Muscle layer of duodenum (tissue), 2 donors: Measurements from ENCODE around the gene NTMT1.

Experiments
- H3K27ac ChIP-seq: one replicate; pipeline ENCODE4 v1.7.0; 2013; ENCODE audit warnings: mild to moderate bottlenecking, low read length
- H3K27me3 ChIP-seq: one replicate; pipeline ENCODE4 v1.7.0; 2013; ENCODE audit warnings: low read depth, mild to moderate bottlenecking, control low read depth, low read length
- H3K36me3 ChIP-seq, 2 donors: one replicate each; pipeline ENCODE4 v1.7.0; 2013; ENCODE audit warnings: low read length in 2 of 2, control low read depth in 1 of 2, mild to moderate bottlenecking in 1 of 2; ENCODE audit not compliant: insufficient read depth in 2 of 2, control insufficient read depth in 1 of 2
- H3K4me1 ChIP-seq, 2 donors: one replicate each; pipeline ENCODE4 v1.7.0; 2013; ENCODE audit warnings: low read length in 2 of 2, mild to moderate bottlenecking in 2 of 2, control low read depth in 1 of 2, moderate library complexity in 1 of 2; ENCODE audit not compliant: insufficient read depth in 2 of 2, control insufficient read depth in 1 of 2
- H3K4me3 ChIP-seq, 2 donors: one replicate each; pipeline ENCODE4 v1.7.0; 2013; ENCODE audit warnings: low read length in 2 of 2, low read depth in 1 of 2, mild to moderate bottlenecking in 1 of 2
- H3K9me3 ChIP-seq, 2 donors: one replicate each; pipeline ENCODE4 v1.7.0; 2013; ENCODE audit warnings: low read length in 2 of 2, control low read depth in 1 of 2, mild to moderate bottlenecking in 1 of 2; ENCODE audit not compliant: control insufficient read depth in 1 of 2
- donor health status: healthy.

The NTMT1 gene

GRCh38 chr9:129640871-129641749 is 15.1 kb downstream of the NTMT1 start:
- H3K4me3 ChIP-seq: peak overlapping the region; percentile 81 to 95
- peaks cover 11 to 28% of the 10 kb centered on the region in 2 donors for H3K36me3 ChIP-seq
- H3K9me3 ChIP-seq: no peaks in the 10 kb centered on the region
- peaks cover 11 to 22% of the 10 kb centered on the region in 2 donors for H3K4me1 ChIP-seq
- peak overlapping the region; percentile 16 for H3K27ac ChIP-seq
- H3K27me3 ChIP-seq: no peaks in the 10 kb centered on the region

GRCh38 chr9:129641750-129642585 is 16.0 kb downstream of the NTMT1 start, which contains the start of gene ASB6:
Gene ASB6, minus strand, starts transcription at chr9:129642151. Its CDS starts 152 bp downstream, at chr9:129641999.
- Histone ChIP-seq H3K9me3 (no peaks in the 10 kb centered on the region), H3K36me3 (peaks cover 11 to 24% of the 10 kb centered on the region in 2 donors), H3K4me3 (peak within 1 kb of the TSS; percentile 81 to 95), H3K4me1 (peaks cover 11 to 22% of the 10 kb centered on the region in 2 donors), H3K27ac (peak within 1 kb of the TSS; percentile 45), H3K27me3 (no peaks in the 10 kb centered on the region)

DNA sequence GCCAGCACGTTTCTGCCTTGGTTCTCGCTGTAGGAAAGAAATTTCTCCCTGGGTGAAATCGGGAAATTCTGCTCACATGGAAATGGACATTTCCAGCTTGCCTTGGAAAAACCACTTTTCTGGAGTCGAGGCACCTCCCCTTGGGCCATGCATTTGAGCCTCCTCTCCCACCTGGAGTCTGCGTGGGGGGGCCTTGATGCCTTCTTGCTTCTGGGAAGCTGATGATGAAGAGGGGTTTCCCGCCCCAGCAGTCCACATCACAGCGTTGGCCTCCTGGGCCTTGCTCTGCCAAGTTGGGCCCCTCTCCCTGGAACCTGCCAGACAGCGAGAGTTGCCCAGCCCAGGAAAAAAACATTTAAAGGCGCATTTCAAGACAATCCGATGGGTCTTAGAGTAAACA is 17.7 kb downstream of the NTMT1 start:
- Histone ChIP-seq H3K27me3 (no peaks in the 10 kb centered on the region), H3K36me3 (peaks cover 0 to 6% of the 10 kb centered on the region in 2 donors), H3K4me1 (peaks cover 11 to 22% of the 10 kb centered on the region in 2 donors), H3K27ac (no peak overlapping the region), H3K9me3 (no peaks in the 10 kb centered on the region), H3K4me3 (no peak overlapping the region)

- H3K4me1 ChIP-seq: peaks cover 11 to 22% of the 10 kb centered on the region in 2 donors
- no peaks in the 10 kb centered on the region for H3K9me3 ChIP-seq
- H3K4me3 ChIP-seq: no peak overlapping the region
- no peaks in the 10 kb centered on the region for H3K27me3 ChIP-seq
- no peak overlapping the region for H3K27ac ChIP-seq
- no peaks in the 10 kb centered on the region for H3K36me3 ChIP-seq
Measured at GRCh38 chr9:129644365-129644764, 18.4 kb downstream of the NTMT1 start.

DNA sequence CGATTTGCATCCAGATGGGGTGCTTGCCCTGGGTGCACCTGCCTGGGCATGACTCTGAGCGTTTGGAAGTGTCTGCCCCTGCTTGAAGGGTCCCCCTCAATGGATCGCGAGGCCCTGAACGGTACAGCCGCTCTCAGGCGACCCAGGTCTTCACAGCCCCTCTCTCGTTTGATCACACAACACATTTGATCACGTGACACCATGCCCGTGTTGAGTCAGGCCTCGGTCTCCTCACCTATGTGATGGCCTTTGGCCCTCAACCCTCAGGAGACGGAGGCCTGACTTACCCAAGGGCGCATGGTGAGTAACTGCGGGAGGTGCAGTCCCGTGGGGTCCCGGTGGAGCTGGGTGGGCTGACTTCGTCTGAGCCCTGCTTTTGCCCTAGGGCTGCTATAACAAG is 18.9 kb downstream of the NTMT1 start:
- Histone ChIP-seq H3K4me3 (no peak overlapping the region), H3K9me3 (no peaks in the 10 kb centered on the region), H3K27me3 (no peaks in the 10 kb centered on the region), H3K4me1 (peaks cover 11 to 17% of the 10 kb centered on the region in 2 donors), H3K27ac (no peak overlapping the region), H3K36me3 (no peaks in the 10 kb centered on the region)

- H3K4me1 ChIP-seq: peaks cover under 1 to 3% of the 10 kb centered on the region in 2 donors
- H3K27me3 ChIP-seq: no peaks in the 10 kb centered on the region
- H3K4me3 ChIP-seq: no peak overlapping the region
- no peaks in the 10 kb centered on the region for H3K36me3 ChIP-seq
- no peak overlapping the region for H3K27ac ChIP-seq
- no peaks in the 10 kb centered on the region for H3K9me3 ChIP-seq
Measured at GRCh38 chr9:129646252-129646651, 20.3 kb downstream of the NTMT1 start.

DNA sequence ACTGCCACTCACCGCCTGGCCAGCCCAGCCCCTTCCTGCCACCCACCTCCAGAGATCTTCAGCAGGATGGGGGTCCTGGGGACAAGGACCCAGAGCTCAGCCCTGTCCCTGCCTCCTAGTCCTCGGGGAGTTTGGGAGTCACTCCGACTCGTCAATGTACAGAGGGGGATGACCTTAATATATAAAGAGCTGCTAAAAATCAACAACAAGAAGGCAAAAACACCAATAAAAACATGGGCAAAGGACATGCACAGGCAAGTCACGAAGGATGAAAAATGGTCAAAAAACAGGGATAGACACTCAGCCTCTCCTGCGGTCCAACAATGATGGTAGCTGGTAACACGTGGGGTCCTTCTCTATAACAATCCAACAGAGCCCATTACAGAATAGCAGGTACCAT is 20.7 kb downstream of the NTMT1 start:
- Histone ChIP-seq H3K27ac (no peak overlapping the region), H3K9me3 (no peaks in the 10 kb centered on the region), H3K27me3 (no peaks in the 10 kb centered on the region), H3K4me1 (no peaks in the 10 kb centered on the region), H3K36me3 (no peaks in the 10 kb centered on the region), H3K4me3 (no peak overlapping the region)

GRCh38 chr9:129647635-129648034 is 21.7 kb downstream of the NTMT1 start:
- H3K4me1 ChIP-seq: no peaks in the 10 kb centered on the region

GRCh38 chr9:129648092-129648763 is 22.3 kb downstream of the NTMT1 start:
- no peak overlapping the region for H3K4me3 ChIP-seq
- no peaks in the 10 kb centered on the region for H3K4me1 ChIP-seq
- H3K27ac ChIP-seq: no peak overlapping the region

More at GRCh38 chr9:129647635-129648034, 21.7 kb downstream of the NTMT1 start:
- Histone ChIP-seq H3K9me3 (no peaks in the 10 kb centered on the region), H3K27me3 (no peaks in the 10 kb centered on the region), H3K36me3 (no peaks in the 10 kb centered on the region), H3K27ac (no peak overlapping the region), H3K4me3 (no peak overlapping the region)

GRCh38 chr9:129648764-129649115 is 22.8 kb downstream of the NTMT1 start:
- Histone ChIP-seq H3K36me3 (no peaks in the 10 kb centered on the region), H3K4me3 (no peak overlapping the region), H3K27ac (no peak overlapping the region), H3K9me3 (no peaks in the 10 kb centered on the region), H3K27me3 (no peaks in the 10 kb centered on the region), H3K4me1 (no peaks in the 10 kb centered on the region)

More at GRCh38 chr9:129648092-129648763, 22.3 kb downstream of the NTMT1 start:
- Histone ChIP-seq H3K9me3 (no peaks in the 10 kb centered on the region), H3K27me3 (no peaks in the 10 kb centered on the region), H3K36me3 (no peaks in the 10 kb centered on the region)
